ENCODE results near the gene B4GALT6.

DNA sequence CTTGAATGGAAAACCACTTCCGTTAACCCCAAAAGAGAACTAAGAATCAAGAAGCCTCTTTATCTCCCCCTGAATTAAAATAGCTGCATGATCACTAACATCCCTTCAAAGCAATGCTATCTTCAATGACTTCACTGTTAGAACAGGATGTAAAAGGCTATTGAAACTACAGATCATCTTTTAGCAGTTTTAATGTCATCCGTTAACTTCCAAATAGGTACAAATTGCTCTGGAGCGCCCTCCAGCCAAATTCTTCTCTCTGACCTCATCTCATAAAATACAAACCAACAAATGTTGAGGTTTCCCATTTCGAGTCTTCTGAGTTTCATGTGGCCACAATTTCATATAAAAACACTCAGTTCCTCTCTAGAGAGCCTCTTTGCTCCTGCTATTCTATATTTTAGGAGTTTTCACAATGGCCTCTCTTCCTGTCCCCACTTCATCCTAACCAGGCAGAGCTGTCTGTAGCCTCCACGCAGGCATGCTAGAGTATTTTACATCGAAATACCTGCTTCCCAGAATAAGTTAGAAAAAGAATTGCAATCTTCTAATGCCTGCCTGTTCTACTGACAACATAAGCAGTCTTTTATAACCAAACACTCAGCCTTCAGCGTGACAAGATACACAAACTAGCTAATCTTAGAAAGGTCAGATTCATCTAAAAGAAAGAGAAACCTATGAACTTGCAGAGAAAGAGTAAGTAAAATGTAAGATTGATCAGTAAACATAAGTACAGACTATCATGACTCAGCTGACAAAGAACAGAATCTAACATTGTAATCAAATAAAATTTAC lies 37.9 kb downstream of the B4GALT6 start:
- TF ChIP-seq, protein P1, sequence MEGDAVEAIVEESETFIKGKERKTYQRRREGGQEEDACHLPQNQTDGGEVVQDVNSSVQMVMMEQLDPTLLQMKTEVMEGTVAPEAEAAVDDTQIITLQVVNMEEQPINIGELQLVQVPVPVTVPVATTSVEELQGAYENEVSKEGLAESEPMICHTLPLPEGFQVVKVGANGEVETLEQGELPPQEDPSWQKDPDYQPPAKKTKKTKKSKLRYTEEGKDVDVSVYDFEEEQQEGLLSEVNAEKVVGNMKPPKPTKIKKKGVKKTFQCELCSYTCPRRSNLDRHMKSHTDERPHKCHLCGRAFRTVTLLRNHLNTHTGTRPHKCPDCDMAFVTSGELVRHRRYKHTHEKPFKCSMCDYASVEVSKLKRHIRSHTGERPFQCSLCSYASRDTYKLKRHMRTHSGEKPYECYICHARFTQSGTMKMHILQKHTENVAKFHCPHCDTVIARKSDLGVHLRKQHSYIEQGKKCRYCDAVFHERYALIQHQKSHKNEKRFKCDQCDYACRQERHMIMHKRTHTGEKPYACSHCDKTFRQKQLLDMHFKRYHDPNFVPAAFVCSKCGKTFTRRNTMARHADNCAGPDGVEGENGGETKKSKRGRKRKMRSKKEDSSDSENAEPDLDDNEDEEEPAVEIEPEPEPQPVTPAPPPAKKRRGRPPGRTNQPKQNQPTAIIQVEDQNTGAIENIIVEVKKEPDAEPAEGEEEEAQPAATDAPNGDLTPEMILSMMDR (IDR thresholded peaks at IDR 0.05) = no peak
- no peak for TF ChIP-seq POLR2AphosphoS5 (IDR thresholded peaks at IDR 0.05)
